ENCODE results near the gene PPP1R1C.

GRCh38 chr2:182072861-182073260 lies 87.2 kb downstream of the PPP1R1C start:
- TF ChIP-seq EZH2 (IDR thresholded peaks at IDR 0.05; ENCODE audit: low read depth, unreplicated experiment): no peak
- no peak for TF ChIP-seq CTCF (conservative IDR thresholded peaks at IDR 0.05; ENCODE audit: low read depth in 2 of 2)
- TF ChIP-seq EZH2phosphoT487 (IDR thresholded peaks at IDR 0.05; ENCODE audit: unreplicated experiment): no peak
- no peak for TF ChIP-seq REST (IDR thresholded peaks at IDR 0.05; ENCODE audit: unreplicated experiment)
- no peak for TF ChIP-seq ZNF331 (CRISPR knock-in tag; IDR thresholded peaks at IDR 0.05; ENCODE audit: low read depth)
- TF ChIP-seq ETS1 (IDR thresholded peaks at IDR 0.05): no peak
- TF ChIP-seq POLR2AphosphoS5 (IDR thresholded peaks at IDR 0.05; ENCODE audit: low read depth): no peak
- no peak for TF ChIP-seq STAT1 (IDR thresholded peaks at IDR 0.05; ENCODE audit: unreplicated experiment)
- no peak for TF ChIP-seq CREB1 (CRISPR knock-in tag; IDR thresholded peaks at IDR 0.05; ENCODE audit: low read depth)

All from GM23338 (cell line).